ENCODE data around the gene ABLIM3.

Gene ABLIM3

GRCh38 chr5:149251546-149251945 lies 110.3 kb downstream of the ABLIM3 start:
- no peak overlapping the region for H3K4me3 ChIP-seq (ENCODE audit: low read depth, low read length)
- in situ Hi-C loops (cut with HindIII; ENCODE audit: low sequenced_read_pairs): no loop called here
- no peak for DNase-seq (ENCODE audit: low read depth)
- TF ChIP-seq, protein P1, sequence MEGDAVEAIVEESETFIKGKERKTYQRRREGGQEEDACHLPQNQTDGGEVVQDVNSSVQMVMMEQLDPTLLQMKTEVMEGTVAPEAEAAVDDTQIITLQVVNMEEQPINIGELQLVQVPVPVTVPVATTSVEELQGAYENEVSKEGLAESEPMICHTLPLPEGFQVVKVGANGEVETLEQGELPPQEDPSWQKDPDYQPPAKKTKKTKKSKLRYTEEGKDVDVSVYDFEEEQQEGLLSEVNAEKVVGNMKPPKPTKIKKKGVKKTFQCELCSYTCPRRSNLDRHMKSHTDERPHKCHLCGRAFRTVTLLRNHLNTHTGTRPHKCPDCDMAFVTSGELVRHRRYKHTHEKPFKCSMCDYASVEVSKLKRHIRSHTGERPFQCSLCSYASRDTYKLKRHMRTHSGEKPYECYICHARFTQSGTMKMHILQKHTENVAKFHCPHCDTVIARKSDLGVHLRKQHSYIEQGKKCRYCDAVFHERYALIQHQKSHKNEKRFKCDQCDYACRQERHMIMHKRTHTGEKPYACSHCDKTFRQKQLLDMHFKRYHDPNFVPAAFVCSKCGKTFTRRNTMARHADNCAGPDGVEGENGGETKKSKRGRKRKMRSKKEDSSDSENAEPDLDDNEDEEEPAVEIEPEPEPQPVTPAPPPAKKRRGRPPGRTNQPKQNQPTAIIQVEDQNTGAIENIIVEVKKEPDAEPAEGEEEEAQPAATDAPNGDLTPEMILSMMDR (IDR thresholded peaks at IDR 0.05; ENCODE audit: low read depth, low read length, missing control alignments): no peak

DNA sequence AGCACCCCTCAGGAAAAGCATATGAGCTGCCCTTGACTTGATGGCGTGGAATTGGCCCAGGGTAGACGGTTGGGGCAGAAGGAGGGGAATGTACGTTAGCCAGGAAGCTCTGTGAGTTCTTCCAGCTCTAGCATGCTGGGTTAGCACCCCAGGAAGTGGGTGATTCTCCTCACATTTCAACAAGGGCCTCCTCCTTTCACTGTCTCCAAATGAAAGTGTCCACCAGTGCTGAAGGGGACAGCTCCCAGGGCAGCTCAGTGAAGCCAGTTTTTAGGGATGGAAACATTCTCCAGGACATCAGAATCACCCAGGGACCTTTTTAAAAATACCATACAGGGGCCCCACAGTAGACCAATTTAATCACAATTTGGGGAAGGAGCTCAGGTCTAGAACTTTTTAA lies 113.2 kb downstream of the ABLIM3 start:
- no peak for DNase-seq (ENCODE audit: low read depth)
- H3K4me3 ChIP-seq (ENCODE audit: low read depth, low read length): no peak overlapping the region
- TF ChIP-seq, protein P1 (IDR thresholded peaks at IDR 0.05; ENCODE audit: low read depth, low read length, missing control alignments): no peak
- in situ Hi-C loops (cut with HindIII; ENCODE audit: low sequenced_read_pairs): no loop called here

DNA sequence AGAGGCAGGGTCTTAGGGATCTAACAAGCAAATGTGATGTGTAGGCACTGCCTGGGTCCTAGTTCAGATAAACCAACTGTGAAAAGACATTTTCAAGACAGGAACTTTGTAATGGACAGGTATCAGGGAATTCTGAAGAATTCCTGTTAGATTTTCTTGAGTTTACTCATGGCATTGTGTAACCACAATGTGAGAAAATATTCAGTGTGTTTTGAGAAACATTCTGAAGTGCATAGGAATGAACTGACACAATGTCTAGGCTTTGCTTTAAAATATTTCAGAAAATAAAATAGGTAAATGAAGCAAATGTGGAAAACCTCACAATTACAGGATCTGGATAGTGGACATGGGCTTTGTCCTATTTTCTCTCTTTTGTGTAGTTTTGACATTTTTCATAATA lies 115.2 kb downstream of the ABLIM3 start:
- H3K4me3 ChIP-seq (ENCODE audit: low read depth, low read length): no peak overlapping the region
- no peak for DNase-seq (ENCODE audit: low read depth)
- in situ Hi-C loops (cut with HindIII; ENCODE audit: low sequenced_read_pairs): no loop called here
- TF ChIP-seq, protein P1 (IDR thresholded peaks at IDR 0.05; ENCODE audit: low read depth, low read length, missing control alignments): no peak

DNA sequence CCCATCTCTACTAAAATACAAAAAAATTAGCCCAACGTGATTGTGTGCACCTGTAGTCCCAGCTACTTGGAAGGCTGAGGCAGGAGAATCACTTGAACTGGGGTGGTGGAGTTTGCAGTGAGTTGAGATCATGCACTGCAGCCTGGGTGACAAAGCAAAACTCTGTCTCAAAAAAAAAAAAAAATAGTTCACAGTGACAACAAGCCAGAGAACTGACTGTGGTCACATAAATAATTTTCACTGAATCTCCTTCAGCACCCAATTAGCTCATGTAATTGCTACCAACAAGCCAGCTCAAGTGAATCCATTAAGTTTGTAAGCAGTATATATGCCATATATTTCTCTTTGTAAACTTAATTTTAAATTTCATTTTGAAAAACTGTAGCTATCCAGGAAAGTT lies 115.8 kb downstream of the ABLIM3 start:
- TF ChIP-seq, protein P1 (IDR thresholded peaks at IDR 0.05; ENCODE audit: low read depth, low read length, missing control alignments): no peak
- DNase-seq (ENCODE audit: low read depth): no peak
- H3K4me3 ChIP-seq (ENCODE audit: low read depth, low read length): no peak overlapping the region
- in situ Hi-C loops (cut with HindIII; ENCODE audit: low sequenced_read_pairs): no loop called here

DNA sequence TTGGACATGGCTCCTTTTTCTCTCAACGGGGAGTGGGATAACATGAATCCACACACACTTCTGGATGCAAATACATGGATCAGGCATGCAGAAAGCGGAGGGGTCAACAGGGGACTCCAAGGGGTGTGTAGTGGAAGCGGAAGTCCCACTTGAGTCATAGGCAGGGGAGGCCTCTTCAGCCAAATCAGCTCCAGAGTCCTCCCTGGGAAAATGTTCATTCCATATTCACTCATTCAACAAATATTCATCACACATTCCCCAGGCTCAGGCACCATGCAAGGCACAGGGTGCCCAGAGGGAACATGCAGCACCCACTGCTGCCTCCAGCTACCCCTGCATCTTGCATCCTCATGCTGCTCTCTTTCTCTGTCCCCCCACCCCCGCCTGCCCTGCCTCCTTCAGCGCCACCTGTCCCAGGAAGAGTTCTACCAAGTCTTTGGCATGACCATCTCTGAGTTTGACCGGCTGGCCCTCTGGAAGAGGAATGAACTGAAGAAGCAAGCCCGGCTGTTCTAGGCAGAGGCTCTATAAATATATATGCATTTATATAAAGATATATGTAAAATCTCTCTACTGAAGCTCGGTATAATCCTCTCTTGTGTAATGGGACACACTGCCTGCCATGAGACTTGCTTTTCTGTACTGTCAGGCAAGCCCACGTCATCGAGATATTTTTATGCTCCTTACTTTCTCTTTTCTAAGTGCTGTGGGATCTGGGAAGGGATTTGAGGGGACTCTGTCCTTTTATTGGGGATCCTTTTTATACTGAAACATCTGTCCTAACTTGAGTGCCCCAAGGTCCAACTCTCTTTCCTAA lies 116.8 kb downstream of the ABLIM3 start:
- TF ChIP-seq, protein P1 (IDR thresholded peaks at IDR 0.05; ENCODE audit: low read depth, low read length, missing control alignments): no peak
- no peak for DNase-seq (ENCODE audit: low read depth)
- no peak overlapping the region for H3K4me3 ChIP-seq (ENCODE audit: low read depth, low read length)
- in situ Hi-C loops (cut with HindIII; ENCODE audit: low sequenced_read_pairs): no loop called here

GRCh38 chr5:149260761-149261160 lies 119.5 kb downstream of the ABLIM3 start:
- no peak overlapping the region for H3K4me3 ChIP-seq (ENCODE audit: low read depth, low read length)
- no peak for DNase-seq (ENCODE audit: low read depth)
- TF ChIP-seq, protein P1 (IDR thresholded peaks at IDR 0.05; ENCODE audit: low read depth, low read length, missing control alignments): no peak
- in situ Hi-C loops (cut with HindIII; ENCODE audit: low sequenced_read_pairs): no loop called here
